ENCODE data around the gene SUSD4.

GRCh38 chr1:223224465-223224864, 139.5 kb downstream of the SUSD4 start:
- no peak for TF ChIP-seq REST (IDR thresholded peaks at IDR 0.05; ENCODE audit: low read depth)
- TF ChIP-seq CREB1 (IDR thresholded peaks at IDR 0.05; ENCODE audit: low read depth), result no peak
- no peak for TF ChIP-seq TAF1 (IDR thresholded peaks at IDR 0.05; ENCODE audit: low read depth)
- no peak for TF ChIP-seq YY1 (IDR thresholded peaks at IDR 0.05; ENCODE audit: low read depth)
- TF ChIP-seq RAD21 (IDR thresholded peaks at IDR 0.05; ENCODE audit: low read depth), result no peak
- no peak for TF ChIP-seq EP300 (IDR thresholded peaks at IDR 0.05; ENCODE audit: borderline replicate concordance)
- no peak for TF ChIP-seq USF1 (IDR thresholded peaks at IDR 0.05)
- no peak for TF ChIP-seq NFIC (IDR thresholded peaks at IDR 0.05)
- no peak for TF ChIP-seq MAX (IDR thresholded peaks at IDR 0.05)
- TF ChIP-seq FOXM1 (IDR thresholded peaks at IDR 0.05; ENCODE audit: borderline replicate concordance, low read depth), result no peak
- no peak for TF ChIP-seq TCF12 (IDR thresholded peaks at IDR 0.05; ENCODE audit: low read depth)
- no peak for TF ChIP-seq TEAD4 (IDR thresholded peaks at IDR 0.05)
- no peak for TF ChIP-seq EGR1 (IDR thresholded peaks at IDR 0.05)
- TF ChIP-seq CEBPB (IDR thresholded peaks at IDR 0.05), result no peak

Data from Ishikawa (cell line).